ENCODE results near the gene UCK1. TPM values are rescaled to one million over a fixed set of nuclear protein-coding genes. Genes with fewer than 3 reads are reported as not detected.
A peak's percentile ranks its signal among the peaks of the same experiment; 100 is the strongest.

Gene UCK1
- total RNA-seq, 4 donors from 2014 or later, result 32.7 to 45.7 (median 41.8) TPM

- no peaks in the 10 kb centered on the region for H3K9me3 ChIP-seq
- no peak for TF ChIP-seq EP300 (IDR thresholded peaks at IDR 0.05)
- H3K36me3 ChIP-seq, result peaks cover 4 to 94% (median 22%) of the 10 kb centered on the region in 3 donors
- H3K4me3 ChIP-seq, result no peak overlapping the region
- 72 to 82% methylated on average over 13 of the region's 13 CpGs for WGBS, 2 donors
- peak overlapping the region in 1 of 4 donors; percentile 59 for H3K27ac ChIP-seq
- no peaks in the 10 kb centered on the region for H3K27me3 ChIP-seq
- H3K4me1 ChIP-seq, result no peaks in the 10 kb centered on the region
- DNase-seq (ENCODE audit: low spot score in 2 of 2), result no peak
These were observed 47.0 kb upstream of the UCK1 start for GRCh38 chr9:131578021-131578420.

- DNase-seq (ENCODE audit: low spot score in 2 of 2), result no peak
- Histone ChIP-seq H3K27ac (no peak overlapping the region), H3K4me1 (no peaks in the 10 kb centered on the region), H3K4me3 (no peak overlapping the region), H3K27me3 (no peaks in the 10 kb centered on the region), H3K36me3 (peaks cover 4 to 94% (median 15%) of the 10 kb centered on the region in 3 donors), H3K9me3 (no peaks in the 10 kb centered on the region)
- 77 to 82% methylated on average over 14 to 25 of the region's 25 CpGs for WGBS, 2 donors
- TF ChIP-seq CTCF (IDR thresholded peaks at IDR 0.05), result no peak
- no peak for TF ChIP-seq POLR2A (IDR thresholded peaks at IDR 0.05)
- TF ChIP-seq EP300 (IDR thresholded peaks at IDR 0.05), result no peak
These were observed 46.2 kb upstream of the UCK1 start for GRCh38 chr9:131577005-131578000.

GRCh38 chr9:131575946-131576853, 45.1 kb upstream of the UCK1 start:
- H3K4me1 ChIP-seq, result no peaks in the 10 kb centered on the region
- H3K27ac ChIP-seq, result no peak overlapping the region
- H3K4me3 ChIP-seq, result no peak overlapping the region
- H3K9me3 ChIP-seq, result no peaks in the 10 kb centered on the region
- peaks cover 4 to 94% (median 11%) of the 10 kb centered on the region in 3 donors for H3K36me3 ChIP-seq
- no peak for TF ChIP-seq CTCF (IDR thresholded peaks at IDR 0.05)
- no peak for TF ChIP-seq POLR2A (IDR thresholded peaks at IDR 0.05)
- TF ChIP-seq EP300 (IDR thresholded peaks at IDR 0.05), result no peak
- DNase-seq (ENCODE audit: low spot score in 2 of 2), result no peak
- H3K27me3 ChIP-seq, result no peaks in the 10 kb centered on the region
- 89 to 94% methylated on average over 19 to 20 of the region's 23 CpGs for WGBS, 2 donors

- H3K27me3 ChIP-seq, result no peaks in the 10 kb centered on the region
- H3K27ac ChIP-seq, result no peak overlapping the region
- WGBS, 2 donors, result 91 to 95% methylated on average over 15 to 16 of the region's 17 CpGs
- TF ChIP-seq CTCF (IDR thresholded peaks at IDR 0.05), result no peak
- TF ChIP-seq EP300 (IDR thresholded peaks at IDR 0.05), result no peak
- no peak overlapping the region for H3K4me3 ChIP-seq
- peaks cover under 1 to 93% (median 5%) of the 10 kb centered on the region in 3 donors for H3K36me3 ChIP-seq
- DNase-seq (ENCODE audit: low spot score in 2 of 2), result no peak
- no peaks in the 10 kb centered on the region for H3K4me1 ChIP-seq
- H3K9me3 ChIP-seq, result no peaks in the 10 kb centered on the region
These were observed 43.9 kb upstream of the UCK1 start for GRCh38 chr9:131574730-131575640.

- WGBS, 2 donors, result 93 to 95% methylated on average over 8 of the region's 8 CpGs
- H3K4me3 ChIP-seq, result no peak overlapping the region
- H3K36me3 ChIP-seq, result peaks cover 0 to 51% (median 0%) of the 10 kb centered on the region in 3 donors
- no peak overlapping the region for H3K27ac ChIP-seq
- no peak for DNase-seq (ENCODE audit: low spot score in 2 of 2)
- no peaks in the 10 kb centered on the region for H3K27me3 ChIP-seq
- H3K9me3 ChIP-seq, result peaks cover 0 to 10% (median 2%) of the 10 kb centered on the region in 4 donors
- TF ChIP-seq EP300 (IDR thresholded peaks at IDR 0.05), result no peak
- no peak for TF ChIP-seq CTCF (IDR thresholded peaks at IDR 0.05)
- no peak for TF ChIP-seq POLR2A (IDR thresholded peaks at IDR 0.05)
- no peaks in the 10 kb centered on the region for H3K4me1 ChIP-seq
These were observed 36.8 kb upstream of the UCK1 start for GRCh38 chr9:131567910-131568309.
